Measurements from ENCODE around the gene STUM. TPM values are rescaled to one million over a fixed set of nuclear protein-coding genes. Genes with fewer than 3 reads are reported as not detected.

STUM gene
- total RNA-seq, 1 donor from 2014 or later, result 0.08 TPM

DNA sequence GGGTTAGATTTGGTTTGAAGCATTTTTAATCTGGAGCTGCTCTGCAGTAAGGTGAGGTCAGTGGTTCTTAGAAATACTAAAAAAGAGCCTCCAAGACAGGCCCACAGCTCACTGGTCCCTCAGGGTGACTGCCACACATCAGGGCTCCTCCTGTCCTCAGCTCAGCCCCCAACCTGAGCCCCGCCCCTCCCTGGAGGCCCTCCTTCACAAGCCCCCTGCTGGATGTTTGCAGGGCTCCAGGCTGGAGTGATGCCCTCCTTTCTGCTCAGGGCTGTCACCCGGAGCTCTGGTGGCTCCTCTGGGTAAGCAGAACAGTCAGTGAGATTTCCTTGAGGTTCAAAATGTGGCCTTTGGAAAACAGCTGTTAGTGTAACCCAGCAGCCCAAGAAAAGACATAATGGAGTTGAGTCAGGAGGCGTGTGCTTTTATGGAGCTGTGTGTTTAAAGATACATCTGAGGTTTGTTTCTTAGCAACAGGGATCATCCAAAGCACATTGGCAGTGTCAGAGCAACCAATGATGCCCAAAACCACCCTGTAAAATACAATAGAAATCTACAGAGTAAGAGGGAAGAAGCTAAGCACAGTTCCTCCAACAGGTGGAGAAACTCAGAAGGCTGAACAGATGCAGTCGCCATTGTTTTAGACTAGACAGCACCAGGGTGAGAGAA lies 21.4 kb downstream of the STUM start:
- Mint-ChIP-seq H3K27ac (ENCODE audit: unreplicated experiment) (no peak overlapping the region), H3K4me3 (ENCODE audit: unreplicated experiment) (no peak overlapping the region), H3K9me3 (ENCODE audit: unreplicated experiment) (no peaks in the 10 kb centered on the region), H3K4me1 (ENCODE audit: unreplicated experiment) (no peaks in the 10 kb centered on the region), H3K36me3 (ENCODE audit: low read depth, unreplicated experiment) (no peaks in the 10 kb centered on the region), H3K27me3 (ENCODE audit: unreplicated experiment) (peaks cover 2% of the 10 kb centered on the region)
- TF ChIP-seq, protein P1, sequence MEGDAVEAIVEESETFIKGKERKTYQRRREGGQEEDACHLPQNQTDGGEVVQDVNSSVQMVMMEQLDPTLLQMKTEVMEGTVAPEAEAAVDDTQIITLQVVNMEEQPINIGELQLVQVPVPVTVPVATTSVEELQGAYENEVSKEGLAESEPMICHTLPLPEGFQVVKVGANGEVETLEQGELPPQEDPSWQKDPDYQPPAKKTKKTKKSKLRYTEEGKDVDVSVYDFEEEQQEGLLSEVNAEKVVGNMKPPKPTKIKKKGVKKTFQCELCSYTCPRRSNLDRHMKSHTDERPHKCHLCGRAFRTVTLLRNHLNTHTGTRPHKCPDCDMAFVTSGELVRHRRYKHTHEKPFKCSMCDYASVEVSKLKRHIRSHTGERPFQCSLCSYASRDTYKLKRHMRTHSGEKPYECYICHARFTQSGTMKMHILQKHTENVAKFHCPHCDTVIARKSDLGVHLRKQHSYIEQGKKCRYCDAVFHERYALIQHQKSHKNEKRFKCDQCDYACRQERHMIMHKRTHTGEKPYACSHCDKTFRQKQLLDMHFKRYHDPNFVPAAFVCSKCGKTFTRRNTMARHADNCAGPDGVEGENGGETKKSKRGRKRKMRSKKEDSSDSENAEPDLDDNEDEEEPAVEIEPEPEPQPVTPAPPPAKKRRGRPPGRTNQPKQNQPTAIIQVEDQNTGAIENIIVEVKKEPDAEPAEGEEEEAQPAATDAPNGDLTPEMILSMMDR (IDR thresholded peaks at IDR 0.05; ENCODE audit: unreplicated experiment), result peak; percentile 29
- DNase-seq (ENCODE audit: low spot score), result peak; percentile 61

DNA sequence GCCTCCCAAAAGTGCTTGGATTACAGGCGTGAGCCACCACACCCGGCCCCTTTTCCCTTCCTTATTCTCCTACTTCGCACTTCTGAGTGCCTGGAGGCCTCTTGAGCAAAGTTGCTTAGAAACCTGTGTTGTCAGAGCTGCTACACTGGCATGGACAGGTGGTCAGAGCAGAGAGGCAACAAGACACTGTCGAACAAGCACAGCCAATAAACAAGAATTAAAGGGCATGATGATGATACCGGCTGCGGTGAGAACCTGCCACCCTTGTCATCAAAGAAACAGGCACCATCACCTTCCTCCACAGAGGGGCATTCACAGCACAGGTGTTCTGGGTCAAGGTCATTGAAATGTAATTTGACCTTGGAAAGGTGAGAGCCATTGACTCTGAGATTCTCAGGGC lies 23.3 kb downstream of the STUM start:
- no peaks in the 10 kb centered on the region for H3K9me3 Mint-ChIP-seq (ENCODE audit: unreplicated experiment)
- no peak for DNase-seq (ENCODE audit: low spot score)
- TF ChIP-seq, protein P1 (IDR thresholded peaks at IDR 0.05; ENCODE audit: unreplicated experiment), result no peak
- no peak overlapping the region for H3K4me3 Mint-ChIP-seq (ENCODE audit: unreplicated experiment)
- no peaks in the 10 kb centered on the region for H3K4me1 Mint-ChIP-seq (ENCODE audit: unreplicated experiment)
- no peak overlapping the region for H3K27ac Mint-ChIP-seq (ENCODE audit: unreplicated experiment)
- H3K27me3 Mint-ChIP-seq (ENCODE audit: unreplicated experiment), result no peaks in the 10 kb centered on the region
- H3K36me3 Mint-ChIP-seq (ENCODE audit: low read depth, unreplicated experiment), result no peaks in the 10 kb centered on the region

- TF ChIP-seq, protein P1 (IDR thresholded peaks at IDR 0.05; ENCODE audit: unreplicated experiment), result no peak
- no peak overlapping the region for H3K27ac Mint-ChIP-seq (ENCODE audit: unreplicated experiment)
These were observed 23.8 kb downstream of the STUM start for GRCh38 chr1:226572325-226572726.

GRCh38 chr1:226574044-226574443 lies 25.5 kb downstream of the STUM start:
- no peak for DNase-seq (ENCODE audit: low spot score)
- Mint-ChIP-seq H3K9me3 (ENCODE audit: unreplicated experiment) (no peaks in the 10 kb centered on the region), H3K27me3 (ENCODE audit: unreplicated experiment) (no peaks in the 10 kb centered on the region), H3K36me3 (ENCODE audit: low read depth, unreplicated experiment) (no peaks in the 10 kb centered on the region), H3K27ac (ENCODE audit: unreplicated experiment) (no peak overlapping the region), H3K4me3 (ENCODE audit: unreplicated experiment) (no peak overlapping the region), H3K4me1 (ENCODE audit: unreplicated experiment) (no peaks in the 10 kb centered on the region)
- TF ChIP-seq, protein P1 (IDR thresholded peaks at IDR 0.05; ENCODE audit: unreplicated experiment), result no peak

More at GRCh38 chr1:226572325-226572726, 23.8 kb downstream of the STUM start:
- H3K4me1 Mint-ChIP-seq (ENCODE audit: unreplicated experiment), result no peaks in the 10 kb centered on the region
- DNase-seq (ENCODE audit: low spot score), result no peak
- no peaks in the 10 kb centered on the region for H3K36me3 Mint-ChIP-seq (ENCODE audit: low read depth, unreplicated experiment)
- H3K9me3 Mint-ChIP-seq (ENCODE audit: unreplicated experiment), result no peaks in the 10 kb centered on the region
- no peak overlapping the region for H3K4me3 Mint-ChIP-seq (ENCODE audit: unreplicated experiment)
- H3K27me3 Mint-ChIP-seq (ENCODE audit: unreplicated experiment), result no peaks in the 10 kb centered on the region

GRCh38 chr1:226574591-226575435 lies 26.2 kb downstream of the STUM start:
- no peak for DNase-seq (ENCODE audit: low spot score)
- Mint-ChIP-seq H3K27ac (ENCODE audit: unreplicated experiment) (no peak overlapping the region), H3K36me3 (ENCODE audit: low read depth, unreplicated experiment) (no peaks in the 10 kb centered on the region), H3K27me3 (ENCODE audit: unreplicated experiment) (no peaks in the 10 kb centered on the region), H3K4me3 (ENCODE audit: unreplicated experiment) (no peak overlapping the region), H3K4me1 (ENCODE audit: unreplicated experiment) (no peaks in the 10 kb centered on the region), H3K9me3 (ENCODE audit: unreplicated experiment) (peaks cover under 1% of the 10 kb centered on the region)
- TF ChIP-seq, protein P1 (IDR thresholded peaks at IDR 0.05; ENCODE audit: unreplicated experiment), result no peak

Data from endothelial cell (in vitro differentiated cells).